ENCODE measurements around the gene ZNF595.
"Not testable (repeated sequence)": the region's sequence is repeated elsewhere in the genome, so short reads cannot be mapped to it uniquely, and the experiment has no call there.

GRCh38 chr4:51253-51652 lies 1.9 kb upstream of the ZNF595 start:
- not testable (repeated sequence) for TF ChIP-seq CTCF (IDR thresholded peaks at IDR 0.05; ENCODE audit: low read length); EZH2 (IDR thresholded peaks at IDR 0.05; ENCODE audit: borderline replicate concordance, low read length)

Measured in OCI-LY1 (cell line).